Measurements from ENCODE around the gene SPOCK1. TPM values are rescaled to one million over a fixed set of nuclear protein-coding genes. Genes with fewer than 3 reads are reported as not detected.

SPOCK1 gene
- total and polyA plus RNA-seq, 2 of the 13 experiments (the other 11 are each of a cell fraction or from before 2014, with no cell fraction given): 0.18 to 0.29 TPM

- ChIA-PET POLR2A (no interaction called here), CTCF (ENCODE audit: low intra/inter-chr PET ratio, low total read pairs) (no interaction called here)
- no peak overlapping the region for H3K4me2 ChIP-seq (ENCODE audit: low read depth, low read length)
- H3K9ac ChIP-seq (ENCODE audit: insufficient read depth, low read depth, low read length): no peak overlapping the region
- H3K4me3 ChIP-seq (replicated peaks in 1 of 3; ENCODE audit: insufficient read depth in 1 of 3, low read depth in 2 of 3, low read length in 3 of 3): no peak overlapping the region
- no peak overlapping the region for H2AFZ ChIP-seq (ENCODE audit: low read length)
- no peaks in the 10 kb centered on the region for H3K79me2 ChIP-seq (ENCODE audit: insufficient read depth, low read length)
- H3K4me1 ChIP-seq (ENCODE audit: insufficient read depth, low read length): no peaks in the 10 kb centered on the region
- ATAC-seq: no peak
- H4K20me1 ChIP-seq (ENCODE audit: insufficient read depth, low read length): no peaks in the 10 kb centered on the region
- BruUV-seq (replicated peaks): no TSS peak
- no peak for FAIRE-seq
- H3K27ac ChIP-seq (ENCODE audit: extremely low read length, insufficient read depth, low read length): no peak overlapping the region
- DNase-seq (ENCODE audit: low spot score): no peak
- no peaks in the 10 kb centered on the region for H3K36me3 ChIP-seq (replicated peaks in 1 of 2; ENCODE audit: control insufficient read depth in 1 of 2, insufficient read depth in 2 of 2, low read length in 2 of 2)
- in situ Hi-C loops (cut with HindIII; ENCODE audit: extremely low pct_ligation_motif_present, low pct_unique_long_range_greater_than_20kb) (no loop called here), intact Hi-C loops (cut with micrococcal nuclease; ENCODE audit: unreplicated experiment) (no loop called here)
- no peaks in the 10 kb centered on the region for H3K9me3 ChIP-seq (ENCODE audit: low read length)
- TF ChIP-seq ZNF33A (CRISPR knock-in tag; IDR thresholded peaks at IDR 0.05; ENCODE audit: borderline replicate concordance) (no peak), RNF219 (CRISPR knock-in tag; IDR thresholded peaks at IDR 0.05) (no peak), HCFC1 (IDR thresholded peaks at IDR 0.05; ENCODE audit: low read depth, low read length) (no peak), IKZF1 (IDR thresholded peaks at IDR 0.05) (no peak), ZNF598 (CRISPR knock-in tag; IDR thresholded peaks at IDR 0.05; ENCODE audit: borderline replicate concordance) (no peak), JUND (CRISPR knock-in tag; IDR thresholded peaks at IDR 0.05) (no peak), POLR2AphosphoS2 (IDR thresholded peaks at IDR 0.05; ENCODE audit: low read depth, low read length) (no peak), TFDP1 (CRISPR knock-in tag; IDR thresholded peaks at IDR 0.05; ENCODE audit: borderline replicate concordance) (no peak), SNAPC4 (CRISPR knock-in tag; IDR thresholded peaks at IDR 0.05) (no peak), ZNF713 (CRISPR knock-in tag; IDR thresholded peaks at IDR 0.05) (no peak), ZBTB8A (CRISPR knock-in tag; IDR thresholded peaks at IDR 0.05; ENCODE audit: borderline replicate concordance, low read depth) (no peak), ZSCAN12 (CRISPR knock-in tag; IDR thresholded peaks at IDR 0.05) (no peak), NFIB (CRISPR knock-in tag; IDR thresholded peaks at IDR 0.05; ENCODE audit: borderline replicate concordance) (no peak)
- TF ChIP-seq, protein P1, sequence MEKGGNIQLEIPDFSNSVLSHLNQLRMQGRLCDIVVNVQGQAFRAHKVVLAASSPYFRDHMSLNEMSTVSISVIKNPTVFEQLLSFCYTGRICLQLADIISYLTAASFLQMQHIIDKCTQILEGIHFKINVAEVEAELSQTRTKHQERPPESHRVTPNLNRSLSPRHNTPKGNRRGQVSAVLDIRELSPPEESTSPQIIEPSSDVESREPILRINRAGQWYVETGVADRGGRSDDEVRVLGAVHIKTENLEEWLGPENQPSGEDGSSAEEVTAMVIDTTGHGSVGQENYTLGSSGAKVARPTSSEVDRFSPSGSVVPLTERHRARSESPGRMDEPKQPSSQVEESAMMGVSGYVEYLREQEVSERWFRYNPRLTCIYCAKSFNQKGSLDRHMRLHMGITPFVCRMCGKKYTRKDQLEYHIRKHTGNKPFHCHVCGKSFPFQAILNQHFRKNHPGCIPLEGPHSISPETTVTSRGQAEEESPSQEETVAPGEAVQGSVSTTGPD (CRISPR knock-in tag; IDR thresholded peaks at IDR 0.05): no peak
- H3K27me3 ChIP-seq (ENCODE audit: control insufficient read depth in 1 of 2, insufficient read depth in 2 of 2, low read length in 2 of 2): no peaks in the 10 kb centered on the region
These were observed 403.5 kb downstream of the SPOCK1 start for GRCh38 chr5:137095597-137095996.
